Activated CD8-positive, alpha-beta memory T cell treated with anti-CD3 and anti-CD28 coated beads, Interleukin-2, amount 50 U/mL, for 24 hours (primary cell): ENCODE results near the gene MESP1.
A peak's percentile ranks its signal among the peaks of the same experiment; 100 is the strongest.

Experiments used
- DNase-seq: peaks from one replicate; pipeline ENCODE4 v3.0.0-alpha.2; 2020; ENCODE audit errors: extremely low read depth

The MESP1 gene

DNA sequence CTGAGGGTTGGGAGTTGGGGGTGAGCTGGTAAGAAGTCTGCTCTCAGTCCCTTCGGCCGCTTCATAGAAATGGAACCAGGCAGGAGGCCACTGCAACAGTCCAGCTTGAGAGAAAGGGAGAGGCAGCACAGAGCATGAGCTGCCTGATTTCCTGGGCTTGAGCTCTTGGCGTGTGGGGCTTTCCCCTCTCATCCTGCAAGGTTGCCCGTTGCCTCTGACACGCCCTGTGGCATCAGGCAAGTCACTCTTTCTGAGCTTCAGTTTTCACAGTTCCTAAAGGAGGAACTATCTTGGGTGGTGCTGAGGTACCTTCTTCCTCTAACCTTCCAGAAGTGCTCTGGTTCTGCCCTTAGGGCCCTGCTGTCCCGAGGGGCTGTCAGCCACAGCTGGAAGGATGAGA, 30.0 kb upstream of the MESP1 start:
- DNase-seq: no peak

DNA sequence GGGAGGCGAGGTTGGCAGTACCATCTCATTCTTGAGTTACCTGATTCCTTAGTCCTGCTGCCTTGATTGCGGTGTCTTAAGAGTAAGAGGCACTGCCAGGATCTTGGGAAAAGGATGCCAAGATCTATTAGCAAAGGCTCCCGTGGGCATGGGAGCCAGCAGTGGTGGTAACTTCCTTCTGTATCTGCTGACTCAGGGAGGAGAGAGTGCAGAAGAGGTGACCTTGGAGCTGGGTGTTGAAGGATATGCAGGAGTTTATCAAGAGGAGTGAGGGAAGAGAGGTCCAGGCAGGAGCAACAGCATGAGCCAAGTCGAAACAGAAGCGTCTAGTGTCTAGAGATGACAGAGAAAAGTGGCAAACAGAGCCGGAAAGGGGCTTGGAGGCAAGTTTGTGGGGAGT, 29.6 kb upstream of the MESP1 start:
- no peak for DNase-seq

DNA sequence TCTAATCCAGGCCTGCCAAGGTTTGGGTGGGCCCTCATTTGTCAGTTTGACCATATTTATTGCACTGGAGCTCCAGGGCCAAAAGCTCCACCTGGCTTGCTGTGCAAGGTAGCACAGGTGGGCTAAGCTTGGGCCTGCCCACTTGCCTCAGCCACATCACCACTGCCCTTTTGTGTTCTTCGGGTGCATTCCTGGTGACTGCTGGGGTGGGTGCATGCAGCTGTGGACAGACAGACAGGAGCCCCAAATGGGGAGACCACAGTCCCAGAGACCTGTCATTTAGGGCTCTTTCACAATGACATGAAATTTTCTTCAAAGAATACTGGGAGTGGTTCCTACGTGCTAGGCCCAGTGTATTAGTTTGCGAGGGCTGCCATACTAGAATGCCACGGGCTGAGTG, 27.8 kb upstream of the MESP1 start:
- no peak for DNase-seq

DNA sequence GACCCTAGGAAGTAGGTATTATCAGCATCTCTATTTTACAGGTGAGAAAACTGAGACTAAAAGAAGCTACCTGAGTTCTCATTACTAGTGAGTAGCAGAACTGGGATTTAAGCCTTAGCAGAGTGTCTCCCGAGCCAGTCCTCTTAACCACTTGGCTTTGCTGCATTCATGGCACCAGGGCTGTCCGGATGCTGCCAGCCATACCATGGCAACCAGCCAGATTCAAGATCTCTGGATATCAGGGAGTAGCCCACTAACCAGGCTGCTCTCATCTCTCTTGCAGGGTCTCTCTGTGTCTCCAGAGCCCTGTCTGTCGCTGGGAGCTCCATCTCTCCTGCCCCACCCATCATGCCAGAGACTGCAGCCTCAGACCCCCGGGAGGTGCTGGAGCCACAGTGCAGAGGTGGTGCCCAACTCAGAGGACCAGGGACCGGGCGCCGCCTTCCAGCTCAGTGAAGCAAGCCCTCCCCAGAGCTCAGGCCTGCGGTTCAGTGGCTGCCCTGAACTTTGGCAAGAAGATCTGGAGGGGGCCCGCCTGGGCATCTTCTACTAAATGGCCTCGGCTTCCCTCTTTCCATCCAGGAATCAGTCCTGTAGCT, 26.8 kb upstream of the MESP1 start:
- DNase-seq: no peak

DNA sequence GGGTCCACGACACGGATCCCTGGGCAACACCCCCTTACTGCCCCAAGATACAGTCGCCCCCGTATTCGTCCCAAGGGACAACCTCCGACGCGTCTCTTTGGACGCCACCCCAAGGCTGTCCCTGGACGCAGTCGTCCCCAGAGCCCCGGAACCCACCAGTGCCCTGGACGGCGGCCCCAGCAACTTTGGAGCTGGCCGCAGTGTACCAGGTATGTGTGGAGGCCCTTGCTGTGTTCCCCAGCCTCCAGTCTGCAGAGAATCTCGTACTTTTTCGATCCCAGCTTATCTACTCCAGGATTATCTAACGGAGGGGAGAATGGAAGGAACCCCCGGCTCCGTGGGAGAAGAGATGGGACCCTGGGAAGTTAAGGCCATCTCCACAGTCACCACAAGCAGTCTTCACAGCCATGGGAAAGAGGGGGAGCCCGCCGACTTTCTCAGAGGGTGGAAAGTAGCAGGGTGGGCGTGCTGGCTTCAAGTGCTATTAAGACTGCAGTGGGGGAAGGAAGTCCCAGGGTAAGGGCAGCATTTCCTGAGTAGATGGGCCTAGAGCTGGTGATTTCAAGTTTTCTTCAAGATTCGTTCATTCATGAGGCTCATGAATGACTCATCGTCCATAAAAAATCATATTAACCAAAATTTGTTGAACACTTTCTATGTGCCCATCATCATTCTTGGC, 26.2 kb upstream of the MESP1 start:
- DNase-seq: no peak

DNA sequence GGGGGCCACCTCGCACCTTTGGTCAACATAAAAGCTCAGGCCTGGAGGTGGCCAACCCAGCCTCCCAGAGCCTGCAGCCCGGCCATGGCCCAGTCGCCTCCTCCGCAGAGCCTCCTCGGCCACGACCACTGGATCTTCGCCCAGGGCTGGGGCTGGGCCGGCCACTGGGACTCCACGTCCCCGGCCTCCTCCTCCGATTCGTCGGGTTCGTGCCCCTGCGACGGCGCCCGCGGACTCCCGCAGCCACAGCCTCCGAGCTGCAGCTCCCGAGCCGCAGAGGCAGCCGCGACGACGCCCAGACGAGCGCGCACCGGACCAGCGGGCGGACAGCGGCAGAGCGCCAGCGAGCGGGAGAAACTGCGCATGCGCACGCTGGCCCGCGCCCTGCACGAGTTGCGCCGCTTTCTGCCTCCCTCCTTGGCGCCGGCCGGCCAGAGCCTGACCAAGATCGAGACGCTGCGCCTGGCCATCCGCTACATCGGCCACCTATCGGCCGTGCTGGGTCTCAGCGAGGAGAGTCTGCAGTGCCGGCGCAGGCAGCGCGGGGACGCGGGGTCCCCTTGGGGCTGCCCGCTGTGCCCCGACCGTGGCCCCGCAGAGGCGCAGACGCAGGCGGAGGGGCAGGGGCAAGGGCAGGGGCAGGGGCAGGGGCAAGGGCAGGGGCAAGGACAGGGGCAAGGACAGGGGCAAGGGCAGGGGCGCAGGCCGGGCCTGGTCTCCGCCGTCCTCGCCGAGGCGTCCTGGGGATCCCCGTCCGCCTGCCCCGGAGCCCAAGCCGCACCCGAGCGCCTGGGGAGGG, 25.4 kb upstream of the MESP1 start, which contains the start of gene MESP2:
Gene MESP2, plus strand, starts transcription at position 59 of the 799 bp plus-strand sequence. Its CDS starts 26 bp downstream, at position 85.
- DNase-seq: no peak

DNA sequence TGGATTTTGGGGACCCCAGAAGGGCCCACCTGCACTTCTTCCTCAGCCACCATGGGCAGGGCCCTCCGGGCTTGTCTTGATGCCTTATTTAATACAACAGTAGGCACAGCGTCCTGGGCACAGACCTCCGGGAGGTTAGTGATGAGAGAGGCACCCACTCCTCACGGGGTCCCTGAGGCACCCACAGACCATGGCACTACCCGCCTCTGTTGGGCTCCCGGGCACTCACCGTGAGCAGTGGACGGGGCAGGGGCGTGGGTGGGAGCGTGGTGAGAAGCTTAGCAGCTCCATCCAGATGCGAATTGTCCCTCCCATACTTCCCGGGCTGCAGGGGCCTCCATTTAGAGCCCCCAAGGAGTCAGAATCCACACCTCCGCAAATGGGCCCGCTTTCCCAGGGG, 24.8 kb upstream of the MESP1 start:
- no peak for DNase-seq

DNA sequence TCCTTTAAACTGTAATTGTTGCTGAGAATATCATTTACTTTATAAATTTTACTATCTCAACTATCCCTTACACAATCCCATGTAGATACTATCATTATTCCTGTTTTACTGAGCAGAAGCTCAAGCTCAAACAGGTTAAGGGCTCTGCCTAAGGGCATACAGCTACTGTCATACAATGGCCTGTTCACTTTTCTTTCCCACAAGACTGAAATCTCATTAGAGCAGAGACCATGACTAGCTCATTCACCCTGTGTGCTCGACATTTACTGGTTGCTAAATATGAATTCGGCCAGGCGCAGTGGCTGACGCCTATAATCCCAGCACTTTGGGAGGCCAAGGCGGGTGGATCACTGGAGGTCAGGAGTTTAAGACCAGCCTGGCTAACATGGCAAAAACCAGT, 23.4 kb upstream of the MESP1 start:
- no peak for DNase-seq

DNA sequence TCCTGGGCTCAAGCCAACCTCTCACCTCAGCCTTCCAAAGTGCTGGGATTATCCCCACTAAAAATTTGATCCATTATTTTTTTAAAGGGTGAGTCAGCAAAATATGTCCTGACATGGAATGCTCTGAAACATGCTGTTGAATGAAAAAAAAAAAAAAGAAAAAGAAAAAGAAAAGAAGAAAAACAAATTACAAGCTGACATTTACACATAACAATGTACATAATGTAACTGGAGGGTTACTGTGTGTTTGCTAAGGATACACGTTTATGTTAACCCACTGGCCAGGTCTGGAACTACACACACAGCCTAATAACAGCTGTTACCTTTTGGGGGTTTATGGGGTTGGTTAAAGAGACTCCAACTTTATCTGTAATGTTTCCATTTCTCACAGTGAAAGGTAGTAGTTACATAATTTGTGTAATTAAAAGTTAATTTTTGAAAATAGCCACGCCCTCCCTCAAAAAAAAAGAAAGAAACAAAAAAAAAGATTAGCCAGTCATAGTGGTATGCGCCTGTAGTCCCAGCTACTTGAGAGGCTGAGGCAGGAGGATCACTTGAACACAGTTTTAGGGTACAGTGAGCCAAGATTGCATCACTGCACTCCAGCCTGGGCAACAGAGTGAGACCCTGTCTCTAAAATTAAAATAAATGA, 22.0 kb upstream of the MESP1 start:
- no peak for DNase-seq

DNA sequence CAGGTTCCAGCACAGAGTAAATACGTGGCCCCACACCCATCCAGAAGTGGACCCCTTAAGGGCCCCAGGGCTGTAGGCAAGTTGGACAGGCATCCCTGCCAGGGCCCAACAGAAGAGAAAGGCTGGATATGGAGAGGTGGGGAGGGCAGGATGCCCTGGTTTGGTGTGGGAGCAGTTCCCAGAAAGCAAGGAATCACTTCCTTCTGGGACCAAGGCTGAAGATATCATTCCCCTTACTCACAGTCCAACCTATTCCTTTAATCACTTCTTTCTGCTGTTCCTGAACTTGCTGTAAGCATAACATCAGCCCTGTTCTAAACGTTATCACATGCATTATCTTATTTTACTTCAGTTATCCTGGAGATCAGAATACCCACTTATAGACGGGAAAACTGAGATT, 19.0 kb upstream of the MESP1 start:
- DNase-seq: no peak

DNA sequence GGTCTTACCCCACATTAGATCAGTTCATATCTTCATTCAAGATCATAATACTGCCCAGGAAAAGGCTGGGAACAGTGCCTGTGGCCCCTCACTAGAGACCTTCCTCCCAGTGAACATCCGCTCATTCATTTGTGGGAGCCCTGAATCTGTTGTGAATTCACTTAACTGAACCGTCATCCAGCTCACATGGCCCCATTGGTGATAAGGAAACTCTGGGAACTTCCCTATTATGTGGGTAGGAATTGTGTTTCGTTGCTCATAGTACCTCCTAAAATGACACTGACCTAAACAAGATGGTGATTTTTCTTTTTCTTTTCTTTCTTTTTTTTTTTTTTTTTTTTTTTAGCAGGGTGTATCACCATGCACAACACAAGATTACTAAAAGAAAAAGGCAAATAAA, 18.3 kb upstream of the MESP1 start:
- no peak for DNase-seq

DNA sequence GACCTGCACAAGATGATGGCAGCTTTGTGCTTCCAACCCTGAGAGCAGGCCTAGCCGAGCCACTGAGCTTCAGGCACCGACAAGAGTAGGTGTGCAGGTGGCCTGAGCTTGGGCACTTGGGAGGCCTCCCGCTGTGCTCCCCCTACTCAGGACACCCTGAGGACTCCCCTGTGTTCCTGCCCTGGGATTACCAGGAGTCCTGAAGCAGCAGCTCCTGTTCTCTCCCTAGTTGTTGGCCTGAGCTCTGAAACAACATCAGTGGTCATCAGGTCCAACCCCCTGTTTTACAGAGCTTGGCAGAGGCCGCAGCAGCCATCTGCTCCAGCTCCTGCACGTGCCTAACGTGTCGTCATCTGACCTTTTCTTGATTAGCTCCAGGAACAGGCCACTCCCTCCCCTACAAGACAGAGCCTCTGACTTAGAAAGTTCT, 17.0 kb upstream of the MESP1 start:
- no peak for DNase-seq

DNA sequence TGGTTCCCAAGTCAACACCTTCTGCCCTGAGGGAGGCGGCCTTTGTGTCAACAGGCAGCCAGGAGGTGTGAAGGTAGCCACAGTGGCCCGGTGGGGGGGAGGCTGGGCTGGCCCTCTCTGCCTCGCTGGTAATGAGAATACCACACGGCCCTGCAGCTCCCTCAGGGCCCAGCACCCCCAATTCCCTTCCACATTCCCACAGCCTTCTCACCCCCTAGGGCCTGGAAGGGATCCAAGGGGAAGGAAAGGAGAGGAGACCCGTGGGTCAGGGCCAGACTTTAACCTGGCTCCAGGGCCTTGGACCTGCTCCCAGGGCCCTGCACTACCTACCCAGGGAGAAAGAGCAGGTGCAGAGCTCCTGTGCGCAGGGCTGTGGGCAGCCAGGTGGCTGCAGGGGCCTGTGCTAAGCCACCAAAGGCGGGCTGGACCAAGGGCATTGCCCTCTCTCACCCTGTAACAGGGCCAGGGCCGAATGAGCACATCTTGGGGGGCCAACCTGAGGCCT, 16.4 kb upstream of the MESP1 start:
- no peak for DNase-seq

DNA sequence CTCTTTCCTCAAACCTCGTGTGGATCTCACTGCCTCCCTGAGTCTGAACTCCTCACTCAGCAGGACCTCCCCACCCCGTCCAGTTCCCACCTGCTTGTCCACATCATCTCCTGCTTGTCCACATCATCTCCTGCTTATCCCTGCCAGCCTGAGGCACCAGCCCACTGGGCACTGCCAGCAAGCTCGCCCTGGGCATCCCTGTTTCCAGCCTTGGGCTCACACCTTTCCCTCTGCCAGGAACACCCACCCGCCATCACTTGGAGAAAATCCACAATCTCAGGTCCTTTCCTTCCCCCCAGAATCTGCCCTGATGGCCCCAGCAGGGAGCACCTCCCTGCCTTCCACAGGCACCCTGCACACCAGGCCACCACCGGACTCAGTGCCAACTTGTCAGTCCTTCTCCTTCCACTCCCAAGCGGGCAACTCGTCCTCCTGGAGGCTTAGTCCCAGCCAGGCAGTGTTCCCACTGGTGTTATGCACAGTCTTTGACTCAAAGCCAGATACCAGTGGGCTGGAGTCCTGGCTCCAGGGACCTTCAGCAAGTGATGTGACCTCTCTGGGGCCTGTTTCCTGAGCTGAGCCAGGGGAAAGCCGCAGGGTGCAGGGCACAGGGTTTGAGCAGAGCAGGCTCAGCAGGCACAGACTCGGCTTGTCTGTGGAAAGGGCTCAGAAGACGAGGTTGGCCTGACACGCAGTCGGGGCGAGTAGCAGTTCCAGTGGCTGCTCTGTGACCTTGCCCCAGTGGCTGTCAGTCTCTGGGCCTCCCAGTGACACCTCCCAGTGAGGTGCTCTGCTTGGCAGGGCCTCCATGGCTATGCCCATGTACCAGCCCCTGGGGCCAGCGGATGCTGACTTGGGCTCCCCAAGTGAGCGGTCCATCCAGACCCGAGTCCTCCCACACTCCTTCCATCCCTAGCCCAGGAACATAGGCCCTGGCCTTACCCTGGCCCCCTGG, 15.6 kb upstream of the MESP1 start:
- no peak for DNase-seq

DNA sequence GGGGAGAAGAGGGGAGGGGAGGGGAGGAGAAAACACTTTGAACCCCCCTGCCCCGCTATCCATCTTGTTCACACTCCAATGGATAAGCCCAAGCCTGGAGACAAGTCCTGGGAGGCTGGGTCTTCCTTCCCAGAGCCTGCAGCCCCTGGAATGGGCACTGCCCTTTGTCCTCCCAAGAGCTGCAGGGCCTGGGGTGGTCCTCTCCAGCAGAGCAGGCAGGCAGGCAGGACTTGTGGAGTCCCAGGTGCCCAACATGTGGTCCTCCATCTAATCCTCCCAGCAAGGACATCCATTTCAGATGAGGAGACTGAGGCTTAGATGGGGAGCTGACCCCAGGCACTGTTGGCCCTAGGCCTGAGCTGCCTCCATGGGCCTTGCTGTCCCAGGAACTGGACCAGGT, 14.6 kb upstream of the MESP1 start:
- no peak for DNase-seq

DNA sequence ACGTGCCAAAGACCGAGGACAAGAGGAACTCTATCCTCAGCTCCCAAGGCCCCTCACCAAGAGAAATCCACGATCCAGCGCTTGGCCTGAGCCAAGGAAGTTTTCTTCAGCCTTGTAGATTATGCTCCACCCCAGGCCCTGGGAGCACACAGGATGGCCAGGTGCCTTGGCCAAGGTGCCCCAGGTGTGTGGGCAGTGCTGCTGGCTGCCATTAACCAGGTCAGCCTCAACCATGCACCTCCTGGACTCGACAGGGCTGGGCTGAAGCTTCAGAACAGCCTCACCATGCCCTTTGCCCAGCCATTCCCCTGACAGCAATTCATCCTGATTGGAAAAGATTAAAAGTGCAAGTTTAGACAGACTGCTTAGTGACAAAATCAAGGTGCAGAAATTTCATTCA, 10.9 kb upstream of the MESP1 start:
- DNase-seq: no peak

DNA sequence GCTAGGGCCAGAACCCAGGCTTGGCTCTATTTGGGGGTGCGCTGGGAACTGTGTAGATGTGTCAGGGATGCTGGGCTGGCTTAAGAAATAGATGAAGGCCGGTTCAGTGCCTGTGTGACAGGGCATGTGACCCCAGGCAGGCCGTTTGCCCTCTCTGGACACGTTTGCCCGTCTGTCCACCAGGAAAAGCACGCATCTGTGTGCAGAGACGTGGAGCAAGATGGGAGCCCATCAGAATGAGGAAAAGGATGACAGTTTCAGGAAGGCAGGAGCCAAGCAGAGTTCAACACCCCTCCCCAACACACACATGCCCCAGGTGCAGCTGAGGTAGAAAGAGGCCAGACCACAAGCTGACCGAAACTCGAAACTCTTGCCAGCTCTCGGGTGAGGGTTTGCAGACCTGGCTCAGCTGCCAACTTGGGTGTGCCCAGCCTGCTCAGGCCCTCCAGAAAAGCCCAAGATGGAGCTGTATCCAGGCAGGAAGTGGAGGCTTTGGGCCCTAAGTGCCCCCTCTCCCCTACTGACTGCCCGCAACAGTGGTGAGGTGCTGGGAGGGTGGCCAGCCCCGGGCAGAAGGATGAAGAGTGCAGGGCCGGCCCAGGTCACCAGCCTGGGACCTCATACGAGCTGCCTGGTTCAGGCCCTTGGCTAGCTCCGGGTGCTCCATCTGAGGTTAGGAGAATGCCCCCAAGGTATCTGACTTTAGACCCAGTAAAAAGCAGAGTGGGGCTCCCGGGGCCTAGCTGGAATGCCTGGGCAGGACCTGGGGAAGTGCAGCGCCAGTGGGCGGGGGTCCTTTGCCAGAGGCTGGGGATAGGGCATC, 10.2 kb upstream of the MESP1 start:
- DNase-seq: no peak

DNA sequence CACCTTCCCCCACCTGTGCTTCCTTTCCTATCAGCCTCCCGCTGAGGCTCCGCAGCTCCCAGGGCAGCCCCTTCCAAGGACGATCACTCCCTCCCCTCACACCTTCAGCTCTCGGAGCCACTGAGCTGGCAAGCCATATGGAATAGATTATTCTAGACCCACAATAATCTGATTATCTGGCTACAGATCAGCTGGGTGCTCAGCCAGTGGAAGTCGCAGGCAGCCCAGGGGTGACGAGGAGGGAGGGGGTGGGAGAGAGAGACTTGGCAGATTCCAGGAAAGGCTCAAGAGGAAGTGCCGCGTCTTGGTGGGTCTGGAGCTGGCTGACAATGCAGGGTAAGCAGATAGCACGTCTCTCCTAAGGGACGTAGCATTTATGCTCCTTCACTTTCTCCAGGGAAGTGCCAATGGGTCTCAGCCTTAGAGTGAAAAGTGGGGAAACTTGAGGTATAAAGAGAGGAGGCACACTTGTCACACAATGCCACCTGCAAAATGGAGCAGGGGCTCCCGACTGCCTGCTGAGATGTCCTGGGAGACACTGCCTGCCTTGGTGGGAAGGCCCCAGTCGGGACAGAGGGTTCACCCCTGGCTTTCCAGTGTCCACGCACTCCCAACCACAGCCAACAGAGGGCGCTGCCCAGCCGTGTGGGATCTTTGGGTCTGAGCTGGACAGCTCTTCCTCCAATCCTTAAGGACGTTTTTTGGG, 9.4 kb upstream of the MESP1 start:
- DNase-seq: peak; percentile 33

DNA sequence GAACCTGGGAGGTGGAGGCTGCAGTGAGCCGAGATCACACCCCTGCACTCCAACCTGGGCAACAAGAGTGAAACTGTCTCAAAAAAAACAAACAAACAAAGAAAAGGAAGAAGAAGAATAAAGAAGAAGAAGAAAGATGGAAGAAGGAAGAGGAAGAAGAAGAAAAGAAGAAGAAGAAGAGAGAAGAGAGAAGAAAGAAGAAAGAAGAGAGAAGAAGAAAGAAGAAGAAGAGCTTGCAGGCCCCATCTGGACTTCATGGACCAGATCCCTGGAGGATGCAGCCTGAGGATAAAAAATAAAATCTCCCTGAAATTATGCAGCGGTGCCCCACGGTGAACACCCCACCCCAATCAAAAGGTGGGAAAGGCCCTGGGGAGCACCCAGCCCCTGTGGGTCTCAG, 8.8 kb upstream of the MESP1 start:
- no peak for DNase-seq

DNA sequence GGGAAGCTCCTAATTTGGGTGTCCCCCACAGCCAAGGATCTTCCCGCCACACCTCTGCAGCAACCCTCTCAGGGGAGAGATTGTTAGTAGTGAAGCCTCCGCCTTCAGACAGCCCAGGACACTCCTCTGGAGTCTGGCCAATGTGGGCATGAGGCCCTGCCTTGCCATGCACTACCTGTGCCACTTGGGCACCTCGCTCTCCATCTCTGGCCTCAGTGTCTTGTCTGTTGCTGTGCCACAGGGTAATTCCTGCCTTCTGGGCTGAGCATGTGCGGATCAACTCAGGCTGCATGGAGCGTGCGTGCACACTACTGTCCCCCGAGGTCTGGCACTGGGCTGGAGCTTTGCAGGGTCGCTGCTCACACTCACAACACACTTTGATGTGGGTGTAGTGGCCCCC, 7.9 kb upstream of the MESP1 start:
- DNase-seq: no peak
